ENCODE data around the gene GRM8.

GRM8 gene

DNA sequence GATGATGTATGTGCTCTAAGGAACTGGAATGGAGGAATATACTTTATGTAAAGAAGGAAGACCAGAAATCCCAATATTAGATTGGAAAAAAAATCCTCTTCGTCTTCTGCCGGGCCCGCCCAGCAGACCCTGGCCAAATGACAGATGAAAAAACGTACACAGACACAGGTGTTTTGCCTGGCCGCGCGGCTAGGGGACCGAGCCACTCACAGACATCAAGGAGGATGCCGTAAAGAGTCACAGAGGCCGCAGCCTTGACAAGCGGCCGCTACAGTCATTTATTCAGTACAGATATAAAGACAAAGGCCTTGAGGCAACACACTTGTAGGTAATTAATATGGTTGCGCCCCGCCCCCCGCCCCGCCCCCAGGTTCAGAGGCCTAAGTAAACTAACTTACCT is 594.1 kb downstream of the GRM8 start:
- no peak for DNase-seq (ENCODE audit: low read depth)

DNA sequence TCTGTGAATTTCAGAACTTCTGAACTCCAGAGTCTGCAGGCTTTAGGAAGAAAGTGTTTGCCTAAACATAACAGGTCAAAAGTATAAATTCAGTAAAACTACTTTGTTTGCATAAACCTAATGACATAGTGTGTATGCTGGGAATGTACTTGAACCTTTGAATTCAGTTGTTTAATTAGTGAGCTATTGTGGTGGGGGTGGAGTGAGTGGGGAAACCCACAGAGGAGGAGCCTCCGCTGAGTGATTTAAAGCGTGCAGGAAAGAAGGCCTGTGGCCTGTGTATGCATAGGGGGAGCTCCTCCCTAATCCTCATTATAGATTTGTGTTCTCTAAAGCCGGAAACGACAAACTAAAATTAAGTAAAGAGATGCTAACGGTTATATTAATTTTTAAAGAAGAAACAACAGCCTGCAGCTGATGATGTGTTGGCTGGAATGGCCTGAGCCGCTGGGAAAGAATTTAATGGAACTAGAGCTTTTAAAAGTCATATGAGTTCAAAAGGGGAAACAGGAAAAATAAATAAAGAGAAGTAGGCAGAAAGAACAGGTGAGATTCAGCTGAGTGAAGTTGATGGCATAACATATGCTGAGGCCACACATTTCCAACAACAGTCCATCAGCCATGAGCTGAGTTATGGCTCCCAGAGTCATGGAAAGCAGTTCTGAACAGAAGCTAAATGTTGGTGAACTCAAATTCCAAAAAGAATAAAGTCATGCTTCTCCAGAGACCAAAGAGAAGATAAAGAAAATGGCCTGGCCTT is 595.0 kb downstream of the GRM8 start:
- DNase-seq (ENCODE audit: low read depth), result no peak

DNA sequence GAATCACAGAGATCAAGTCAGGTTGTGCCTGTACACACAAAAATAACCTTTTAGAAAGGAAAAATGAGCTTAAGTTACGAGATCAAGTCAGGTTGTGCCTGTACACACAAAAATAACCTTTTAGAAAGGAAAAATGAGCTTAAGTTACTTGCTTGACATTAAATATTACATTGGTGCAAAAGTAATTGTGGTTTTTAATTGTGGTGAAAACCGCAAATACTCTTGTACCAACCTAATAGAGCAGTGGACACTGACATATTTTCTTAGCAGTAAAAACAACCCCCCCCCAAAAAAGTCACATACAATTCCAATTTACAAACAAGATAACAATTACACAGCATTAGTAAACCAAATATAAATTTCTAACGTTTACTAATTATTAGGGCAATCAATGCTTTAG is 595.6 kb downstream of the GRM8 start:
- no peak for DNase-seq (ENCODE audit: low read depth)

DNA sequence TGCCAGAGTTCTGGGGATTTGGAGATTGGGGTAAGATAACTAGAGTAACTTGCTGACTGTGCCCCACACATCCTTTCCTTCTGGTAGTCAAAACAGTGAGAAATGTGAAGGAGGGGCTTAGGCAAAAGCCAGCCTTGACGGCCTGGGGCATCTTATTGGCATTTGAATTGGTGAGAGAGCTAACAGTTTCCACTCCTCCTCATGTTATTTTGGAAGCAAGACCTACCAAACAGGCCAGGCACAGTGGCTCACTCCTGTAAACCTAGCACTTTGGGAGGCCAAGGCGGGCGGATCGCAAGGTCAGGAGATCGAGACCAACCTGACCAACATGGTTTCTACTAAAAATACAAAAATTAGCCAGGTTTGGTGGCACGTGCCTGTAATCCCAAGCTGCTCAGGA is 596.6 kb downstream of the GRM8 start:
- DNase-seq (ENCODE audit: low read depth), result no peak

DNA sequence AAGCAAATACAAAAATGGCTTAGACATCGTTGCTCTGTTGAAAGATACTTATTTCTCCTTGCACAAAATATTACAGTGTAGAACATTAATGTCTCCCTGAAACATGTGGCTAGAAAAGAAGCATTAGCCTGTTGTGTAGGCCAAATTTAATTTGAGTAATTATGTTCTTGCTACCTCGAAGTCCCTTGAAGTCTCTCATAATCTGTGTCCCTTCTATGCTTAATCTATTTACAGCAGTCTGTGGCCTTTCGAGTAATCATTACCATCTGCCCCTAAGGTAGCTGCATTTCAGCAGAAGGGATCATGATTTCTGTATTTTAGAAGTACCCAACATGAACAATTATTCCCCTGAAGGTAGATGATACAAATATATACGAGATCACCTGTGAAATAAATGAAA is 615.2 kb downstream of the GRM8 start:
- DNase-seq (ENCODE audit: low read depth), result no peak

DNA sequence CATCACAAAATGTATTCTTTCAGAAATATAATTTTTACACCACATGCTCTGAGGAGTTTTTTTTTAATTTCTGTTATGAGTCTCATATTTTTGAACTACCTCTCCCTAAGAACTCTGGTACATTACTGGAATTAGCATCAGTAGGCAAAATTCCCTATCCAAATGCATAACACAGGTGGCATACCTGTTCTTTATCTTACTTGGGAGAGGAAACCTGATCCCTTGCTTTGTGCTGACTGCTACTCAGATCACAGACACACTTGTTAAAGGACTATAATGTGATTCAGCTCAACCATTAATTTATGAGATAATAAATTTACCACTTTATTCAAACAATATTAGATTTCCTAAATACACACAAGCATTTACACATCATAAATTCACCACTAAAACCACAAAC is 617.2 kb downstream of the GRM8 start:
- DNase-seq (ENCODE audit: low read depth), result no peak

DNA sequence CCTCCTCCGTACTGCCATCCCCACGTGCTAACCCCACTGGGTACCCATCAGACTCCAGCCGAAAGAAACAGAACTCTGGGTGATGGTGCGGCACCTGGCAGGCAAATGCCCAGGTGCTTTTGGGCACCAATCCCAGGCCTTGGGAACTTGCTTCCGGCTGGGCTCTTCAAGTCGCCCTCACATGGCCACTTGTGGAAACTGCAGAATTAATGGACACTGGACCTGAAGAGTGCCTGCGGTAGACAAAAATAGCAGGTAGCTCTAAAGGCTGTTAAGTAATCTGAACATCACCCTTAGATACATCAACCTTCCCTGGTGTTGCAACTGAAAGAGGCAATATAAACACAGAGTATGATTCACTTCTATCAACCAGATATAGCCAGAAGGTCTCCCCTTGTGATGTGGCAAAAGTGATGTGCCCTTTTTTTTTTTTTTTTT is 644.4 kb downstream of the GRM8 start:
- DNase-seq (ENCODE audit: low read depth), result no peak

DNA sequence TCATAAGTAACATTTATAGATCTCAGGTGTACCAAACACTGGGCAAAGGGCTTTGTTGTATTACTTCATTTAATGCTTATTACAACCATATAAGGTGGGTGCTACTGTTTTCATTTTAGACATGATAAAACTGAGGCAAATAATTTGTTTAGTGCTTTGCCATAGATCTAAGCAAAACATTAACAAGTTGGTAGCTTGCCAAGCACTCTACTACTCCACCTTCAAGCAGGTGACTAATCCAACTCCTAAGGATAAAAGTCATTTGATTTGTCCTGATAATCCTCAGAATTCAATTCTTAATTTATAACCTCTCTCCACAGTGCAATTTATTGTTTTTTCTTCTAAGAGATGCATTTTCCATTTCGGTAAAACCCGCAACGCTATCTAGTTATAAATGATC is 646.4 kb downstream of the GRM8 start:
- no peak for DNase-seq (ENCODE audit: low read depth)

DNA sequence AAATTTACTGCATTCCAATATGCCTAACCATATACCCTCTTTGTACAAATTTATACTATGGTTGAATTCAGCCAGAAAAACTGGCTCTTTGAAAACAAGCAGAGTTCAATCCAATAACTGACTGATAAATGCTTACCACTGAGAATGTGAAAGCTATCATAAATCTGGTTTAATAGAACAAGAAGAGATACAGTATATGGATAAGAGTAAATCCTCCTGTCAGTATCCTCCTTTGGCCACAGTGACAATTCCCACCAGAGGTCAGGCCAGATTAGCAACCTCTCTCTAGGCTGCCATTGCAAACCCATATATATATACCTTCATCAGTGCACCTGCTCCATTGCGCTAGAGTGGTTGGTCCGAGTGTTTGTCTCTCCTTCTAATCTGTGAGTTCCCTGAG is 647.2 kb downstream of the GRM8 start:
- no peak for DNase-seq (ENCODE audit: low read depth)

DNA sequence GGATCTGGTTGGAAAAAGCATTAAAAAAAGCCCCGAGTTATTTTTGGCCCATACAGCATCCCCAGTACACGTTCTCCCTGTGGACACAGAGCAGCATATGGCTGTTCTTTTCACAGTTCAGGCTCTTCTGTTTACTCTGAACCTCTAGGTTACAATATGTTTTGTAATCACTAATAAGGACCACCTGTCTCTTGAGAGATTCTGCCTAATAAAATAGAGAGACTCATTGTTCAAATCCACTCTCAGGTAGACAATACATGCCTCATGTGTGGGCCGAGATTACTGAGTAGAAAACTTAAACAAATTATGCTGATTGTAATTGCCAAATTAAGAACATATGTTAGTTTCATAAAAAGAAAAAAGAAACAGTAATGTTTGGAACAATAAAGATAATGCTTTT is 647.7 kb downstream of the GRM8 start:
- DNase-seq (ENCODE audit: low read depth), result no peak

DNA sequence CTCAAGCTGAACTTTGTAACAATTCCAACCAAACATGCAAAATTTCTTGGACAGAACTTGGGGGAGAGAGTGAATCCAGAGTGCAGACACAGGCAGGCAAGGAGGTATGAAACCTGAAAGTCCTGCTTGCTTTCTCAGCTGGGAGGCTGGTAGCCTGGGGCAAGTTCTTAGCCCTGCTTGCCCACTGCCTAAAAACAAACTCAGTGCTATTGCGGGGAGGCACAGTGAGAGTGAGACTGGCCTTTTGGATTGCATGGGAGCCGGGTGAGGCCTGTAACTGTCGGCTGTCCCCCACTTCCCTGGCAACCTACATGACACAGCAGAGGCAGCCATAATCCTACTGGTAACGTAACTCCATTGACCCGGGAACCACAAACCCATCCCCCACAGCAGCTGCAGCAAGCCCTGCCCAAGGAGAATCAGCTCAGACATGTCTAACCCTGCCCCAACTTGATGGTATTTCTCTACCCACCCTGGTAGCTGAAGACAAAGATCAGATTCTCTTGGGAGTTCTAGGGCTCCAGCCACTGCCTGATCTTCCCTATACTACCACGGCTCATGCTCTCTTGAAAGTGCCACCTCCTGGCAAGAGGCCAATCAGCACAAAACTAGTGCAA is 663.6 kb downstream of the GRM8 start:
- no peak for DNase-seq (ENCODE audit: low read depth)

DNA sequence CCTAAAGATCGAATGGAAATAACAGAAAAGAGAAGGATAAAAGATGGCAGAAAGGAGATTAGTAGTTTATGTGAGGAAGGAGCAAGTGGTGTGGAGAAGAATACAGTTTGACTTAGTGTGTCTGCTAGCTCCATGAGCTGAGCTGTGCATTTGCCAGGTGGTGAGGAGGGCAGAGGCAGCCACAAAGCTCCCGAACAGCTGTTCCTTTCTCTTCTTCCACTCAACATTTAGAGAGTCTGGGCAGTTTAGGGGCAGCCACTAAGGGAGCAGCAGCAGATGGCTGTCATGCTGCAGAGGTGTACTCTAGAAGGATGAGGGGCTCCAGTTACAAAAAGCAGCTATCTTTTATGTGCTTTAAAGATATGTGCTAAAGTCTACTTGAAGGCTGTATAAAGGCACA is 674.4 kb downstream of the GRM8 start:
- no peak for DNase-seq (ENCODE audit: low read depth)

DNA sequence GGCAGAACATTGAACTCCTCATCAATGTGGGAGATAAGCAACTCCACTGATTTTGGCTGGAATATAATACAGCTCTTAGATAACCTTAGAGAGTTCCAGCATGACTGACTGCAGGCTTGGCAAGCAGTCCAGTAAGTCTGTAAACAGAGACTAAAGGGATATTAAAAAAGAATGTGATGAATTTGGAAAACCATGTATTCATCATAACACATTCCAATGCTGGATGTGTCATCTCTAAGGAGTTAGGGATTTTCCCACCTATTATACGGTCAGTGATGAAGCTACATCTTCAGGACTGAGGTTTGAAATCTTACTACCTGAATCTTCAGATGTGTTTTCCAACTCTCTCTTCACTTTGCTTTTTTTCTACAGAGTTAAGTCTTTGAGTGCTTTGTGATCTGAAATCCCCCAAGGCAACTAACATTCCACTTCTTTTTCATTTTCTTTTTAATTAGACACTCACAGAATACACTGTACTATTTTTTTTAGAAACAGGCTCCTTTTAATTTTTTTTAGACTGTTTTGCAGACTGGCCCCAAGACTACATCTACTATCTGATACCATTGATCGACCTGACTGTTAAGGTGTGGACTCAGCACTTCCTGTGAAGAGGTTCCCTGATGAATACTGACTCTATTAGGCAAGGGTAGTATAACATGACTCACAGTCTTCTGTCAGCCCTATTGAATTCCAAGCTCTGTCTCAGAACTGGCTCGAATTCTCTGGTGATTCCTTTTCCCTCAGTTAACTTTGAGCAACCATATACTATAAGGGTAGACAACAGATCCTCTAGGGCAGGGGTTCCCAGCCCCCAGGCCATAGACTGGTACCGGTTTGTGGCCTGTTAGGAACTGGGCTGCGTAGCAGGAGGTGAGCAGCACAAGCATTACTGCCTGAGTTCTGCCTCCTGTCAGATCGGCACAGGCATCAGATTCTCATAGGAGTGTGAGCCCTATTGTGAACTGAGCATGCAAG is 678.2 kb downstream of the GRM8 start:
- peak; percentile 2 for DNase-seq (ENCODE audit: low read depth)

DNA sequence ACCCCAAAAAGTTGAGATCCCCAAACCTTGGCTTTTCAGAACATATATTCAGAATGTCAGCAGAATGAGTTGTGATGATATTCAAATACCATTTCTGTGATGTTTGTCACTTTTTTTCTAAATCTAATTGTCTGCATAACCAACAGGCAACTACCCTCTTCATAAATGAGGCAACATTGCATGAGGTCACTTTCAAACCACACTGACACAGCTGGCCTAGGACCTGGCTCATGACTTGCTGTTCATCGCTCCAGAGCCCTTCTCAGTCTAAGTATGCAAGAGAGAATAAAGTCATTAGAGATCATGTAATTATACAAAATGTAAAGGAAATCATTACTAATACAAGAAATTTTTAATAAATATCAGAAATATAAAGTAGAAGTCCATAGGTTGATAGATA is 681.9 kb downstream of the GRM8 start:
- DNase-seq (ENCODE audit: low read depth), result no peak

DNA sequence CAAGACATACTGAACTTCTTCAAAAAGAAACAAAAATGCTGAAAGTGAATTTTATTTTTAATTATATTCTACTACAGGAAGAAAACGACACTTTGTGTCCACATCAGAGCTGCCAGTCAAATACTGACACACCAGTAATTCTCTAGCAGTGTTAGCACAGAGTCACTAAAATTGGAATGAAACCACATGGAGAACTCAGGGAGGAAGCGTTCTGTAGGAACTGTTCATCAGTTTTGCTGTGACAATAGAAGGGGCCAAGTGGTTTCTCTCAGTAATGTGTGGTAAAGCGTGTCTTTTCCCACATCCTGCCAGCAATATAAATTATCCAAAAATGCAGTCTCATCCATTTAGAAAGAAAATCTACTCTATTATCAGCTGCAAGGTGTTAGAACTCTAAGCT is 683.3 kb downstream of the GRM8 start:
- DNase-seq (ENCODE audit: low read depth), result no peak

DNA sequence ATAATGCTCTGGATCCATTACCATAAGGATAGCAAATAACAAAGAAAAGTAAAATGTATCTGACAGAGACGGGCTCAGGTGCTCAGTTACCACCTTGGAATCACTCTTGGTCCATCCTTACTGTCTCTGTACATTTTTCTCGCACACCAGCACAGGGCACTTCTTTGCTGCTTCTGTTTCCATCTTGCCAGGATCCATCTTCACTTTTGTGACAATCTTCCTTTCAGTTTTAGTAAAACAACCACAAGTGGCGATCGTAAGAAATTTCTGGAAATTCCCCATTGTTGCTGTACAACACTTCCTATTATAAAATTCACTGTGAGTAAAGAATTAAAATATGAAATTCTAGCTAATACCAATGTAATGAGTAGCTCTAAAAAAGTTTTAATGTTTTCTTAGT is 695.5 kb downstream of the GRM8 start:
- DNase-seq (ENCODE audit: low read depth), result no peak

DNA sequence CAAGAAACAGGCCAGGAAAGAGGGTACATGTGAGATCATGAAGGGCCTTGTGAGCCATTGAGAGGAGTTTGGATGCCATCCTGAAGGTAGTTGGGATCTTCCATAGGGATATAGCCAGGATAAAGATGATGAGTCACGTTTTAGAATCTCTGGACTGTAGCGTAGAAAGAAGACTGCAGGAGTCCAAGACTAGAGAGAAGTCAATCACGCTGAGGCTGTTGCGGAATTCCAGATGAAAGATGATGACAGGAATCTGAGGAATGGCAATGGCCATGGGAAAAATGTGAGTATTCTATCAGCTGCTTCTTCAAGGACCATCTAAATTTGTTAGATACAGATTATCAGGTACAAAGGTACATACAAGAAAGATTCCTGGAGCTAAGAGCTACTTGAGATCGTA is 711.3 kb downstream of the GRM8 start:
- DNase-seq (ENCODE audit: low read depth), result no peak

DNA sequence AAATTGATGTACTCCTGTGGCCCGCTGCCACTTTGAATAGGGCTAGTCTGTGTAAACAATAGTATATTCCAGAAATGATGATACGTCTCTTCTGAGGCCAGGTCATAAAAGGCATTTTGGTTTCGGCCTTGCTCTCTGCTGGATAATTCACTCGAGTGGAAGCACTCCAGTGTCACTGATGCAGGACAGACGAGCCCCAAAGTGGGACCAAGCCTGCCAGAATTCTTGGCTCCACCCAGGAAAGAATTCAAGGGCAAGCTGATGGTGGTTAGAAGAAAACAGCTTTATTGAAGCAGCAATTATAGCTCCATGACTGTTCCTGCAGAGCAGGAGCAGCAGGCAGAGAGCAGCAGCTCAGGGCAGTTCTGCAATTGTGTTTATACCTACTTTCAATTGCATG is 717.6 kb downstream of the GRM8 start:
- DNase-seq (ENCODE audit: low read depth), result no peak

DNA sequence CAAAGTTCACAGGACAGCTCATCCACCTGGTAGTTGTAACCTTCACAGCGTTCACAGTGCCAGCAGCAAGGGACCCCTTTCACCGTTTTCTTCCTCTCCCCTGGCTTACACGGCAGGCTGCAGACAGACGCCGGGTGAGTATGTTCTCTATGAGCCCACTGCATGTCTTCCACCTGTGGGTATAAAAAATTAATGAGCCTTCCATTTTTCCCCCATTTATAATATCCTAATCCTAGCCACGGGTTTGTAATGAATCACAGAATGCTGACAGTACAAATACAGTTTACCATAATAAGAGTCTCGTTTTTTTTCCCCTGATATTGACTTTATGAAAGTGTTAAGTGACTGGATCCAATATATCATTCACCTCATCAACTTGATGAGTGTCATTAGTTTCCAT is 719.0 kb downstream of the GRM8 start:
- no peak for DNase-seq (ENCODE audit: low read depth)

DNA sequence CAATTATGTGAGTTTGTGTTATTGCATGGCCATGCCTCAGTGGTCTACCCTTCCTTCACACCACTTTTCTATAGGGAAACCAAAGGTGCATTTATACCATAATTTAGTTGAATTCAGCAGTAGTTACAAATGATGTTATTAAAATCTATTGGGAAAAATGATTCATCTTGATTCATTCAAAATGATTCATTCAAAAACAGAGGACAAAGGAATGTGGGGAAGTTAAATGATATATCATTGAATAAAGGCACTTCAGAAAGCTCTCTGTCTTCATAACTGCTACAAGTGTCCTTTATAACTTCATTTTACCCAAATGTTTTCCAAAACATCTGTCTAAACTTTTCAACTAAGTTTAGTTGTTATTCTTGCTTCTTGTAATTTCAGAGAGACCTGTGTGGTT is 722.9 kb downstream of the GRM8 start:
- no peak for DNase-seq (ENCODE audit: low read depth)

DNA sequence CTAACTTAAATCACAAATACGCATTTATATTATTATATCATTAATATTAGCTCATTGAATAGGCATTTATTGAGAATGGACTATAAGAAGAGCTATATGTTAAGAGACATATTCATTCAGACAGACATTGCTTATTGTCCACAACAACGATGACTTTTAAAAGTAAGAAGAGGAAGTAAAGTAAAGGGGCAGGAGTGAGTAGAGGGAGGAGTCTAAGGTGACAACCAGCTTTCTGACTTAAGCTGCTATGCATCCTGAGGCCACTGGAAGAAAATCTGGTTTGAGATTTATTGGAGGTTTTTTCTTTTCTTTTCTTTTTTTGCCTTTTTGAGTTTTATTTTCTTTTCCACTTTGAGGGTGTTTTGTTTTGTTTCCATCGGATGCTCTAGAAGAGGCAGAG is 723.5 kb downstream of the GRM8 start:
- DNase-seq (ENCODE audit: low read depth), result no peak

DNA sequence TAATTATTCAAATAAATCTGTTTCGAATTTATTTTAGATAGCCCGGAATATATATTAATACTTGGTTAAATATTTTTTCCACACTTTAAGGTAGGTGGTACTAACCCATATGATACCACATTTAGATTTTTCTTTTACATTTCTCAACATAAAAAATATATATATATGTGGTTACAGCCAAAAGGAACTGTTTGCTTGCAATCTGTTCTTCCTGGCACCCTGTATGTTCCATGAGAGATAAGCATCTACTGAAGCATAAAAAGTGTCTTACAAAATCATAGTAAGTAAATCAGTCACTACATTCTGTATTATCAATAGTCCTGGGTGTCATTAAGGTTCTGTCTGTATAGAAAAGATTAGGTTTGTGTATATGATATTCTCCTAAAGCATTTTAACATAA is 726.8 kb downstream of the GRM8 start:
- no peak for DNase-seq (ENCODE audit: low read depth)

DNA sequence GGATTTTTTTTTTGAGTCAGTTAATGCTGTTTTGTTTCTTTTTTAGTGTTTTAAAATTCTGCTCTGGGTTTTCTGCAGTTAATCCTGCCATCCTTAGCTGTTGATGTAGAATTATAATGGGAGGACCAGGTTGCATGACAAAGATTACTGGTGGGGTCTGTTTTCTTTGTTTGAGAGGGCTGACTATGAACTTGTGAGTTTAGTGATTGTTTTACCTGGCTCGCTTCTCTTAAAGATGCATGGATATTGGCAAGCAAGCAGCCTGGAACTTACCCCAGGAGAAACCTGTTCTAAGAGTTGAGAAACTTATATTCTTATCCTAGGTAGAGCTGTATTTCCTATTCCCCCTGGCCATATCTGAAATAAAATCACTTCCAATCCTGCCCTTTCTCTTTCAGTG is 727.8 kb downstream of the GRM8 start:
- no peak for DNase-seq (ENCODE audit: low read depth)

Measured in GM04503 (cell line).